Adrenal gland (tissue), 12 donors: ENCODE data around the gene PTTG1IP. TPM values are rescaled to one million over a fixed set of nuclear protein-coding genes. Genes with fewer than 3 reads are reported as not detected.
A peak's percentile ranks its signal among the peaks of the same experiment; 100 is the strongest.

Experiments used
- DNase-seq, 7 donors: peaks; one replicate each; pipeline ENCODE4 v3.0.0-alpha.2; 2019 to 2020
- H3K27ac ChIP-seq, 5 donors: fragments of 200-600 bp; sonication (generic) in 4 of 5; 1 replicate in 3 of 5; 2 replicates in 2 of 5; pipeline versions ENCODE4 v1.5.1 to v1.8.0; 2016 to 2020; ENCODE audit warnings: mild to moderate bottlenecking in 1 of 5
- H3K27me3 ChIP-seq: fragments of 200-600 bp; 2 replicates; pipeline ENCODE4 v1.8.0; 2021
- H3K36me3 ChIP-seq, 2 donors: fragments of 200-600 bp; replicated peaks in 1 of 2; 1 replicate in 1 of 2; 2 replicates in 1 of 2; pipeline versions ENCODE4 v1.5.1 to v1.8.0; 2018 to 2022
- H3K4me1 ChIP-seq, 2 donors: fragments of 200-600 bp; replicated peaks in 1 of 2; 1 replicate in 1 of 2; 2 replicates in 1 of 2; pipeline versions ENCODE4 v1.5.1 to v1.8.0; 2018 to 2021
- H3K4me3 ChIP-seq, 4 donors: fragments of 200-600 bp; sonication (generic) in 3 of 4; one replicate each; pipeline ENCODE4 v1.5.1; 2016 to 2018
- H3K9me3 ChIP-seq, 3 donors: fragments of 200-600 bp; sonication (generic) in 1 of 3; replicated peaks in 1 of 3; 1 replicate in 2 of 3; 2 replicates in 1 of 3; pipeline versions ENCODE4 v1.5.1 to v1.8.0; 2016 to 2021
- CTCF ChIP-seq, 6 experiments: fragments of 450-650 bp in 4 of 6; fragments of 200-600 bp in 2 of 6; sonication (generic) in 1 of 6; IDR thresholded peaks; 1 replicate in 5 of 6; 2 replicates in 1 of 6; pipeline versions ENCODE4 v1.5.1 to v1.8.0; 2016 to 2021; ENCODE audit warnings: antibody characterized with exemption in 6 of 6, mild to moderate bottlenecking in 2 of 6, moderate library complexity in 1 of 6
- POLR2A ChIP-seq, 2 donors: fragments of 450-650 bp; IDR thresholded peaks; one replicate each; pipeline ENCODE4 v1.6.1; 2017; ENCODE audit warnings: antibody characterized with exemption in 2 of 2, mild to moderate bottlenecking in 2 of 2, moderate library complexity in 1 of 2
- WGBS, 4 donors: extraction: QIAGEN DNeasy Blood & Tissue Kit in 2 of 4; methylation state at CpG; one replicate each; pipeline versions ENCODE4 v1.1.5 to v1.1.7; 2013 to 2017; 5-methylcytosine and 5-hydroxymethylcytosine counted together
- intact Hi-C, 2 donors: fragments of 100-400 bp; cut with DNase I; formaldehyde crosslinking; loops; one replicate each; pipeline versions ENCODE4 v1.14.1 to v1.15.0; 2022 to 2023
- polyA plus RNA-seq, 3 donors: library from polyadenylated mRNA; stranded (reverse); fragments of 200-250 nt in 2 of 3; fragments of 350-450 nt in 1 of 3; fragmentation: Illumina TruSeq in 1 of 3; extraction: RNeasy Lipid Tissue Mini Kit (QIAGEN cat#74804) in 1 of 3; gene quantifications; one replicate each; pipeline ENCODE4 v1.2.3, GENCODE V29; 2013 to 2014
- total RNA-seq, 9 donors: library from RNA; depleted of rRNA in 4 of 9; stranded (reverse); fragments of >200 nt in 4 of 9; fragments of 120-200 nt in 1 of 9; fragmentation: NEBNext Ultra II Directional in 1 of 9; extraction: Animal tissue kit (Norgen Biotek cat#: 25700) in 1 of 9; gene quantifications; one replicate each; pipeline versions ENCODE4 v1.1.0 to v1.2.4, GENCODE V29; 2013 to 2023
- donor health status: healthy with polysubstance abuse.
- donor health status: Bipolar disorder and iron deficiency.
- donor health status: DM: yes; HTN: yes; CAD: no.
- donor health status: DM: no; HTN: no; CAD: no.
- donor health status: DM: no; HTN: no; CAD: no.
- donor health status: DM: yes; HTN: yes; CAD: no.

Gene PTTG1IP
- total and polyA plus RNA-seq, 12 donors: 110 to 467 (median 215) TPM

DNA sequence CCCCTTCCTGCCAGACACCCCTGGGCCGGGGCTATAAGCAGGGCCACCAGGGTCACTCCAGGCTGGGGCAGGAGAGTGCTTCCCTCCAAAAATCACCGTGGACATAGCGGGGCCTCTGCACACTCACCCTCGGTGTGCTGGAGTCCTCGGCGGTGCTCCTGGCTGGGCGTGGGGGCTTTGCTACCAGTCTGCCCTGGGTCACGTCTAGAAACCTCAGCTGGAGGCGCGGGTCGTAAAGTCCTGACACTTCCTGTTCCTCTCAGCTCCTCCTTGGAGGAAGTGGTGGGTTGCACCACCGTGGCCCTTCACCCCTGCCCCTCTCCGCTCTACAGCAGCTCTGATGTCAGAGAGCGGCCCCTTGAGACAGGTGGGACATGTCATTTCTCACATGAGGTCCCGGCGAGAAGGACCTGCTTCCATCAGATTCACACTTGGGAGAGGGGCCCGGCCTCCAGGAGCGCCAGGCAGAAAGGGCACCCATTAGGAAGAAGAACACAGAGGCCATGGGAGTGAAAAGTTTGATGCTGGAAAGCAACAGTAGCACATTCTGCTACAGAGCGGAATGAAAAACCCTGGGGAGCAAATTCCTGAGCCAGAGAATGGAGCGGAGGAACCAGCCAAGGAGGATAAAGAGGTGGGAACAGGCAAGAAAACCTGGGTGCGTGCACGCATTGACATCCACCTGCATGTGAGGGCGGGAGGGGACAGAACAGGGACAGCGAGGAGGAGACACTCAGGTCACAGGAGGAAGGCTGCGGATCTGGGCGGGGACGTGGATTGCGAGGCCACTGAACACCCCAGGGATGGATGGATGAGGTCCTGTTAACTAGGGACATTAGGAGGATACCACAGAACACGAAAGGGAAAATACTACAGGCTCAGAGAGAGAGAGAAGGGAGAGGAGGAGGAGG, 47.5 kb upstream of the PTTG1IP start, which contains the start of gene ITGB2:
Gene ITGB2 (minus strand): TSS at position 206 of the 911 bp plus-strand sequence. CDS start 10,117 bp downstream, outside the sequence.
- intact Hi-C loops: no loop called here
- DNase-seq: peak in 4 of 7 donors; percentile 43 to 67 (median 50)

GRCh38 chr21:44919913-44920693, 46.6 kb upstream of the PTTG1IP start:
- peak overlapping the region in 1 of 4 donors; percentile 40 for H3K4me3 ChIP-seq
- peak overlapping the region in 2 of 5 donors; percentile 38 to 63 for H3K27ac ChIP-seq

More for the DNA sequence above, 47.5 kb upstream of the PTTG1IP start, which contains the start of gene ITGB2:
- H3K36me3 ChIP-seq: no peaks in the 10 kb centered on the region
- H3K27me3 ChIP-seq: peaks cover 19% of the 10 kb centered on the region
- peak within 1 kb of the TSS in 2 of 5 donors; percentile 38 to 63 for H3K27ac ChIP-seq
- no peaks in the 10 kb centered on the region for H3K9me3 ChIP-seq
- 52 to 78% (median 55%) methylated on average over 22 to 29 of the region's 29 CpGs for WGBS, 4 donors
- peaks cover 0 to 7% of the 10 kb centered on the region in 2 donors for H3K4me1 ChIP-seq
- TF ChIP-seq POLR2A (IDR thresholded peaks at IDR 0.05) (no peak), CTCF (IDR thresholded peaks at IDR 0.05) (no peak)
- H3K4me3 ChIP-seq: peak within 1 kb of the TSS in 1 of 4 donors; percentile 40

GRCh38 chr21:44919111-44919912, 45.8 kb upstream of the PTTG1IP start:
- Histone ChIP-seq H3K27ac (no peak overlapping the region), H3K27me3 (peaks cover 19% of the 10 kb centered on the region), H3K4me1 (peaks cover 0 to 4% of the 10 kb centered on the region in 2 donors), H3K4me3 (peak overlapping the region in 1 of 4 donors; percentile 40), H3K9me3 (no peaks in the 10 kb centered on the region), H3K36me3 (no peaks in the 10 kb centered on the region)
- TF ChIP-seq POLR2A (IDR thresholded peaks at IDR 0.05) (no peak), CTCF (IDR thresholded peaks at IDR 0.05) (no peak)
- no peak for DNase-seq
- intact Hi-C loops: no loop called here
- 31 to 47% (median 37%) methylated on average over 5 to 22 of the region's 26 CpGs for WGBS, 4 donors

More at GRCh38 chr21:44919913-44920693, 46.6 kb upstream of the PTTG1IP start:
- Histone ChIP-seq H3K36me3 (no peaks in the 10 kb centered on the region), H3K4me1 (peaks cover 0 to 7% of the 10 kb centered on the region in 2 donors), H3K9me3 (no peaks in the 10 kb centered on the region), H3K27me3 (peaks cover 19% of the 10 kb centered on the region)
- WGBS, 4 donors: 50 to 73% (median 53%) methylated on average over 6 to 28 of the region's 28 CpGs
- intact Hi-C loops: no loop called here
- DNase-seq: no peak
- TF ChIP-seq POLR2A (IDR thresholded peaks at IDR 0.05): no peak
- TF ChIP-seq CTCF (IDR thresholded peaks at IDR 0.05): no peak
